Chondrocyte (in vitro differentiated cells): ENCODE measurements around the gene TBC1D7. TPM values are rescaled to one million over a fixed set of nuclear protein-coding genes. Genes with fewer than 3 reads are reported as not detected.
"Not testable (repeated sequence)": the region's sequence is repeated elsewhere in the genome, so short reads cannot be mapped to it uniquely, and the experiment has no call there.

Source experiments
- DNase-seq: peaks from one replicate; pipeline ENCODE4 v3.0.0; 2021; ENCODE audit warnings: mixed read lengths, low spot score
- H3K27ac Mint-ChIP-seq: one replicate; pipeline ENCODE4 v1.8.0; 2021; ENCODE audit warnings: mild to moderate bottlenecking, moderate library complexity, mixed read lengths; ENCODE audit not compliant: unreplicated experiment
- H3K27me3 Mint-ChIP-seq: 2 replicates; pipeline ENCODE4 v1.8.0; 2021; ENCODE audit warnings: low read depth, mixed read lengths
- H3K36me3 Mint-ChIP-seq: 2 replicates; pipeline ENCODE4 v1.8.0; 2021; ENCODE audit warnings: low read depth, mixed read lengths
- H3K4me1 Mint-ChIP-seq: 2 replicates; pipeline ENCODE4 v1.8.0; 2021; ENCODE audit warnings: low read depth, mild to moderate bottlenecking, mixed read lengths
- H3K4me3 Mint-ChIP-seq: one replicate; pipeline ENCODE4 v1.8.0; 2021; ENCODE audit warnings: mild to moderate bottlenecking, moderate library complexity, mixed read lengths; ENCODE audit not compliant: unreplicated experiment
- H3K9me3 Mint-ChIP-seq: 2 replicates; pipeline ENCODE4 v1.8.0; 2021; ENCODE audit warnings: low read depth, mixed read lengths
- CTCF ChIP-seq: fragments of 200-600 bp; sonication (generic); IDR thresholded peaks from 2 replicates; pipeline ENCODE4 v1.5.0; 2021; ENCODE audit warnings: antibody characterized with exemption, mild to moderate bottlenecking, moderate library complexity
- total RNA-seq: library from RNA; stranded (reverse); gene quantifications from 3 replicates; pipeline ENCODE4 v1.2.1, GENCODE V29; 2021

Gene TBC1D7
- total RNA-seq, 1 donor from 2014 or later: 19.4 TPM

- Mint-ChIP-seq H3K9me3 (no peaks in the 10 kb centered on the region), H3K27me3 (peaks cover 3% of the 10 kb centered on the region), H3K4me3 (no peak overlapping the region), H3K4me1 (peaks cover 18% of the 10 kb centered on the region), H3K36me3 (no peaks in the 10 kb centered on the region), H3K27ac (no peak overlapping the region)
- no peak for DNase-seq
- TF ChIP-seq CTCF: no peak
These were observed 4.0 kb upstream of the TBC1D7 start for GRCh38 chr6:13332349-13332706.

GRCh38 chr6:13331516-13332348 is 3.4 kb upstream of the TBC1D7 start:
- H3K4me1 Mint-ChIP-seq: peaks cover 23% of the 10 kb centered on the region
- no peak for DNase-seq
- peaks cover 3% of the 10 kb centered on the region for H3K27me3 Mint-ChIP-seq
- no peak overlapping the region for H3K27ac Mint-ChIP-seq
- H3K36me3 Mint-ChIP-seq: no peaks in the 10 kb centered on the region
- no peak overlapping the region for H3K4me3 Mint-ChIP-seq
- TF ChIP-seq CTCF: peak; percentile 87
- H3K9me3 Mint-ChIP-seq: no peaks in the 10 kb centered on the region

- Mint-ChIP-seq H3K4me3 (peak overlapping the region; percentile 89), H3K4me1 (peaks cover 26% of the 10 kb centered on the region), H3K27me3 (no peaks in the 10 kb centered on the region), H3K27ac (peak overlapping the region; percentile 93), H3K9me3 (no peaks in the 10 kb centered on the region), H3K36me3 (peaks cover 5% of the 10 kb centered on the region)
- no peak for TF ChIP-seq CTCF
- no peak for DNase-seq
These were observed 492 bp upstream of the TBC1D7 start for GRCh38 chr6:13328875-13329183.

- DNase-seq: no peak
- Mint-ChIP-seq H3K36me3 (peaks cover 8% of the 10 kb centered on the region), H3K4me1 (peaks cover 26% of the 10 kb centered on the region), H3K9me3 (no peaks in the 10 kb centered on the region), H3K27me3 (no peaks in the 10 kb centered on the region), H3K27ac (peak overlapping the region; percentile 93), H3K4me3 (peak overlapping the region; percentile 89)
- TF ChIP-seq CTCF: no peak
These were observed 654 bp downstream of the TBC1D7 start for GRCh38 chr6:13327691-13328075.

GRCh38 chr6:13326031-13326586 is 2.2 kb downstream of the TBC1D7 start:
- H3K27me3 Mint-ChIP-seq, DNase-seq, H3K9me3 Mint-ChIP-seq, H3K27ac Mint-ChIP-seq, H3K4me3 Mint-ChIP-seq: not testable (repeated sequence)
- Mint-ChIP-seq H3K36me3 (peaks cover 11% of the 10 kb centered on the region), H3K4me1 (peaks cover 26% of the 10 kb centered on the region)
